Peyer's patch (tissue), 4 donors: Measurements from ENCODE around the gene SNCG.

Source experiments
- CTCF ChIP-seq, 6 experiments: fragments of 450-650 bp in 4 of 6; fragments of 200-600 bp in 2 of 6; sonication (generic) in 1 of 6; IDR thresholded peaks; one replicate each; pipeline ENCODE4 v1.5.1; 2017 to 2019; ENCODE audit warnings: antibody characterized with exemption in 6 of 6, mild to moderate bottlenecking in 3 of 6, moderate library complexity in 1 of 6
- POLR2A ChIP-seq, 2 donors: fragments of 450-650 bp; IDR thresholded peaks; one replicate each; pipeline ENCODE4 v1.5.1; 2017; ENCODE audit warnings: antibody characterized with exemption in 2 of 2, mild to moderate bottlenecking in 2 of 2, moderate library complexity in 2 of 2

- TF ChIP-seq CTCF (IDR thresholded peaks at IDR 0.05) (no peak), POLR2A (IDR thresholded peaks at IDR 0.05) (no peak)
Observed at GRCh38 chr10:86946213-86947155, 11.9 kb upstream of the SNCG start.
